PC-3 (cell line): ENCODE measurements around the gene KLK4. TPM values are rescaled to one million over a fixed set of nuclear protein-coding genes. Genes with fewer than 3 reads are reported as not detected.

ENCODE experiments used
- ATAC-seq: fragments of 200-7000 bp; cut with Tn5 transposase; 2 replicates; pipeline ENCODE4 v1.9.1; 2020; ENCODE audit warnings: mild to moderate bottlenecking, moderate library complexity
- BruUV-seq: library from RNA; stranded (reverse); fragments of 400-500 nt; replicated peaks from 2 replicates; lab custom pipeline; 2021; lab: Mats Ljungman, UMichigan
- CTCF ChIA-PET: fragments of 300-600 bp; sonication (Branson Sonifier 250); formaldehyde crosslinking; loops from one replicate; lab custom pipeline; 2022; ENCODE audit warnings: antibody characterized with exemption; lab: Charles Lee
- POLR2A ChIA-PET: fragments of 300-600 bp; sonication (Branson Sonifier 250); formaldehyde crosslinking; loops from one replicate; lab custom pipeline; 2022; ENCODE audit warnings: antibody characterized with exemption; ENCODE audit not compliant: unreplicated experiment; lab: Charles Lee
- DNase-seq: peaks from one replicate; pipeline ENCODE4 v3.0.0-alpha.2; 2015
- H2AFZ ChIP-seq: fragments of 300-600 bp; sonication (generic); 2 replicates; pipeline ENCODE4 v1.6.0; 2016; ENCODE audit warnings: antibody characterized with exemption, low read length
- H3F3A ChIP-seq: fragments of 300-600 bp; sonication (generic); one replicate; pipeline ENCODE4 v1.6.0; 2017; ENCODE audit warnings: antibody characterized with exemption, low read length, control low read depth, mild to moderate bottlenecking; ENCODE audit not compliant: unreplicated experiment
- H3K27ac ChIP-seq: fragments of 300-600 bp; sonication (generic); 2 replicates; pipeline ENCODE4 v1.5.1; 2016; ENCODE audit warnings: mild to moderate bottlenecking, low read length
- H3K27me3 ChIP-seq: fragments of 300-600 bp; sonication (generic); 2 replicates; pipeline ENCODE4 v1.6.1; 2016; ENCODE audit warnings: low read length, mixed read lengths
- H3K36me3 ChIP-seq: fragments of 300-600 bp; sonication (generic); 2 replicates; pipeline ENCODE4 v1.6.1; 2016; ENCODE audit warnings: low read depth, mixed run types, low read length, mixed read lengths
- H3K4me1 ChIP-seq: fragments of 300-600 bp; sonication (generic); 2 replicates; pipeline ENCODE4 v1.5.1; 2016; ENCODE audit warnings: low read length; ENCODE audit not compliant: insufficient read depth
- H3K4me2 ChIP-seq: fragments of 300-600 bp; sonication (generic); 2 replicates; pipeline ENCODE4 v1.6.0; 2016; ENCODE audit warnings: low read length
- H3K4me3 ChIP-seq: fragments of 300-600 bp; sonication (generic); 2 replicates; pipeline ENCODE4 v1.5.1; 2016; ENCODE audit warnings: mild to moderate bottlenecking, low read length, mixed read lengths
- H3K79me2 ChIP-seq: fragments of 300-600 bp; sonication (generic); 2 replicates; pipeline ENCODE4 v1.6.1; 2017; ENCODE audit warnings: low read length, mixed read lengths
- H3K9ac ChIP-seq: fragments of 300-600 bp; sonication (generic); 2 replicates; pipeline ENCODE4 v1.6.0; 2016; ENCODE audit warnings: mild to moderate bottlenecking, low read length
- H3K9me2 ChIP-seq: fragments of 300-600 bp; sonication (generic); replicated peaks from 2 replicates; pipeline ENCODE4 v1.6.1; 2016; ENCODE audit warnings: mixed run types, low read length, mixed read lengths
- H3K9me3 ChIP-seq: fragments of 300-600 bp; sonication (generic); 2 replicates; pipeline ENCODE4 v1.6.1; 2016; ENCODE audit warnings: low read length, mixed read lengths
- H4K20me1 ChIP-seq: fragments of 300-600 bp; sonication (generic); 2 replicates; pipeline ENCODE4 v1.6.1; 2016; ENCODE audit warnings: low read length, mixed read lengths
- CTCF ChIP-seq: fragments of 300-600 bp; sonication (generic); conservative IDR thresholded peaks from 2 replicates; pipeline ENCODE4 v1.5.1; 2017; ENCODE audit warnings: antibody characterized with exemption, low read depth, mild to moderate bottlenecking, low read length
- EZH2 ChIP-seq: fragments of 300-600 bp; sonication (generic); IDR thresholded peaks from one replicate; pipeline ENCODE4 v1.6.1; 2017; ENCODE audit warnings: antibody characterized with exemption, mild to moderate bottlenecking, low read length; ENCODE audit not compliant: unreplicated experiment
- EZH2phosphoT487 ChIP-seq: fragments of 300-600 bp; sonication (generic); IDR thresholded peaks from 2 replicates; pipeline ENCODE4 v1.6.1; 2018; ENCODE audit warnings: mild to moderate bottlenecking, antibody characterized with exemption, low read length, borderline replicate concordance
- intact Hi-C: fragments of 100-400 bp; cut with micrococcal nuclease; formaldehyde crosslinking; loops from 2 replicates; pipeline ENCODE4 v1.9.0; 2023
- total RNA-seq: library from RNA; depleted of rRNA; stranded (reverse); fragments of >200 nt; gene quantifications from 2 replicates; pipeline ENCODE4 v1.2.3, GENCODE V29; 2014; rRNA removed

The KLK4 gene
- total RNA-seq, 1 experiment from 2014 or later, result not detected

- H3K79me2 ChIP-seq, result no peaks in the 10 kb centered on the region
- no peaks in the 10 kb centered on the region for H3K4me1 ChIP-seq
- POLR2A ChIA-PET, result no interaction called here
- BruUV-seq, result no TSS peak
- ATAC-seq, result no peak
- CTCF ChIA-PET, result no interaction called here
- H3K4me2 ChIP-seq, result no peak overlapping the region
- no peaks in the 10 kb centered on the region for H4K20me1 ChIP-seq
- no peaks in the 10 kb centered on the region for H3K9me3 ChIP-seq
- peaks cover 92% of the 10 kb centered on the region for H3K27me3 ChIP-seq
- intact Hi-C loops, result no loop called here
- H3F3A ChIP-seq, result no peaks in the 10 kb centered on the region
- no peak overlapping the region for H2AFZ ChIP-seq
- H3K9me2 ChIP-seq, result no peaks in the 10 kb centered on the region
- TF ChIP-seq EZH2phosphoT487, result no peak
- no peak for TF ChIP-seq CTCF
- TF ChIP-seq EZH2, result no peak
- no peak for DNase-seq
- no peaks in the 10 kb centered on the region for H3K36me3 ChIP-seq
- no peak overlapping the region for H3K9ac ChIP-seq
- no peak overlapping the region for H3K4me3 ChIP-seq
- H3K27ac ChIP-seq, result no peak overlapping the region
Observed at GRCh38 chr19:50858886-50859285, 52.3 kb downstream of the KLK4 start.

DNA sequence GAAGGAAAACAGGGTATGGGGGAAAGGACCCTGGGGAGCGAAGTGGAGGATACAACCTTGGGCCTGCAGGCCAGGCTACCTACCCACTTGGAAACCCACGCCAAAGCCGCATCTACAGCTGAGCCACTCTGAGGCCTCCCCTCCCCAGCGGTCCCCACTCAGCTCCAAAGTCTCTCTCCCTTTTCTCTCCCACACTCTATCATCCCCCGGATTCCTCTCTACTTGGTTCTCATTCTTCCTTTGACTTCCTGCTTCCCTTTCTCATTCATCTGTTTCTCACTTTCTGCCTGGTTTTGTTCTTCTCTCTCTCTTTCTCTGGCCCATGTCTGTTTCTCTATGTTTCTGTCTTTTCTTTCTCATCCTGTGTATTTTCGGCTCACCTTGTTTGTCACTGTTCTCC, 53.8 kb downstream of the KLK4 start:
- Histone ChIP-seq H3K4me2 (no peak overlapping the region), H3K79me2 (no peaks in the 10 kb centered on the region), H3K4me1 (no peaks in the 10 kb centered on the region), H3F3A (no peaks in the 10 kb centered on the region), H3K36me3 (no peaks in the 10 kb centered on the region), H3K27me3 (peaks cover 89% of the 10 kb centered on the region), H3K9me2 (no peaks in the 10 kb centered on the region), H2AFZ (no peak overlapping the region), H3K4me3 (no peak overlapping the region), H3K27ac (no peak overlapping the region), H3K9me3 (no peaks in the 10 kb centered on the region), H4K20me1 (no peaks in the 10 kb centered on the region), H3K9ac (no peak overlapping the region)
- no peak for DNase-seq
- CTCF ChIA-PET, result no interaction called here
- POLR2A ChIA-PET, result no interaction called here
- no peak for ATAC-seq
- intact Hi-C loops, result no loop called here
- BruUV-seq, result no TSS peak
- TF ChIP-seq EZH2phosphoT487, result no peak
- no peak for TF ChIP-seq EZH2
- no peak for TF ChIP-seq CTCF

Other genes starting within 250 kb of the KLK4 start
- 0.12 and 0.47 TPM in 2 replicates for gene SHANK1, start 191.6 kb downstream of the KLK4 start, total RNA-seq
- 2.3 and 2.4 TPM in 2 replicates for gene CLEC11A, start 188.0 kb downstream of the KLK4 start, total RNA-seq
- not detected in 2 replicates for gene GPR32, start 140.9 kb downstream of the KLK4 start, total RNA-seq
- gene ACP4, start 121.0 kb downstream of the KLK4 start, total RNA-seq, result not detected in 2 replicates
- gene KLK1, start 87.6 kb downstream of the KLK4 start, total RNA-seq, result not detected in 2 replicates
- gene KLK15, start 77.8 kb downstream of the KLK4 start, total RNA-seq, result 1.3 TPM in 1 of 2 replicates, not detected in the other
- not detected in 2 replicates for gene KLK3, start 56.5 kb downstream of the KLK4 start, total RNA-seq
- gene KLK2, start 38.0 kb downstream of the KLK4 start, total RNA-seq, result not detected in 2 replicates
- 58.5 and 59.0 TPM in 2 replicates for gene KLK5, start 41.6 kb upstream of the KLK4 start, total RNA-seq
- 73.7 and 75.0 TPM in 2 replicates for gene KLK6, start 58.2 kb upstream of the KLK4 start, total RNA-seq
- 0.23 and 3.6 TPM in 2 replicates for gene KLK7, start 72.5 kb upstream of the KLK4 start, total RNA-seq
- 2.3 TPM in 1 of 2 replicates, not detected in the other for gene KLK8, start 90.2 kb upstream of the KLK4 start, total RNA-seq
- gene KLK10, start 108.3 kb upstream of the KLK4 start, total RNA-seq, result 1.2 and 2.9 TPM in 2 replicates
- 0.23 TPM in 1 of 2 replicates, not detected in the other for gene KLK11, start 115.2 kb upstream of the KLK4 start, total RNA-seq
- gene KLK12, start 123.6 kb upstream of the KLK4 start, total RNA-seq, result not detected in 2 replicates
- not detected in 2 replicates for gene KLK13, start 153.7 kb upstream of the KLK4 start, total RNA-seq
- gene KLK14, start 171.5 kb upstream of the KLK4 start, total RNA-seq, result not detected in 2 replicates
- gene CTU1, start 197.0 kb upstream of the KLK4 start, total RNA-seq, result 29.0 and 40.8 TPM in 2 replicates
- not detected in 2 replicates for gene SIGLEC9, start 213.5 kb upstream of the KLK4 start, total RNA-seq
- not detected in 2 replicates for gene SIGLEC7, start 230.9 kb upstream of the KLK4 start, total RNA-seq